GM21381 (cell line): ENCODE data around the gene KIAA1328.
"Not testable (repeated sequence)": the region's sequence is repeated elsewhere in the genome, so short reads cannot be mapped to it uniquely, and the experiment has no call there.

Experiments used
- ATAC-seq: cut with Tn5 transposase; IDR thresholded peaks from one replicate; pipeline ENCODE4 v1.9.1; 2021; ENCODE audit warnings: mild to moderate bottlenecking, moderate library complexity; ENCODE audit not compliant: unreplicated experiment

The KIAA1328 gene

DNA sequence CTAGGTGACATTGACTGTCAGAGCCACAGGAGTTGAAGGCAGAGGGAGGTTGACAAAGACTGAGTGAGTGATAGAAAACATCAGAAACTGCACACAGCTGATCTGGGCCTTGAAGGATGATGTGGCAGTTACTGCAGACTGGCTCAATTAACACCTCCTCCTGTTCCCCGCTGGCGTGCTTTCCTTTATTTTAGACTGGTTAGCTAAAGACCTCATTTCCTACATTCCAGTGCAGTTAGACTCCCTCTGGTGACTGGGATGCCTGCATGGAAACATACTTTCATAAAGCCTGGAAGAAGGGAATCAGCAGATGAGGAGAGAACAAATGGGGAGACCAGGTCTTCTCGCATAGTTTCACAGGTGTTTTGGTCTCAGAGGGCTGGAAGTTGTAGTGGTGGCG lies 7.2 kb upstream of the KIAA1328 start:
- no peak for ATAC-seq

DNA sequence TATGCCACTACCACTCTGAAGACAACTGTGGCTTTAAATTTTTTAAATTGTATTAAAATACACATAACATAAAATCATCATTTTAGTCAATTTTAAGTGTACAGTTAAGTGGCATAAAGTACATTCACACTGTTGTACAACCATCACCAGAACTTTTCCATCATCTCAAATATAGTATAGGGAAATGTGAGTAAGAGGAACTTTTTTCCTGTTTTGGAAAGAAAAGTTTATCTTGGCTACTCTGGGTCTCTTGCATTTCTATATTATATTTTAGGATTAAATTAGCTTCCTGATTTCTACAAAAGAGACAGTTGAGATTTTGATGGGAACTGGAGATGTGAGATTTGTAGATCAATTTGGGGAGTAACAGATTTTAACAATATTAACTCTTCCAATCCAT lies 3.4 kb upstream of the KIAA1328 start:
- no peak for ATAC-seq

DNA sequence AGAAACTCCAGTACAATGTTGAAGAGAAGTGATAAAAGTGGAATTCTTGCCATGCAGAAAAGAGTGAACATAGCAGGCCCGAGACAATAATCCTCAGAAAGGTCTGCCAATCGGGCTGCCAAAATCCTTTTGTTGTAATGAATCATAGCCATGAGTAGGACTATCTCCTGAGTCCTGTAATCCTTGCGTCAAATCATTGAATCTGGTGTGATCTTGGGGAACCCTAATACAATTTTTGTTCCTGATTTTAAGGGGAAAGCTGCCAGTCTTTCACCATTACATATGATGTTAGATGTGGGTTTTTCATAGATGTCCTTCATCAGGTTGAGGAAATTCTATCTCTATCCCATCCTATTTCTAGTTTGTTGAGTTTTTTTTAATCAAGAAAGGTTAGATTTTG lies 2.4 kb upstream of the KIAA1328 start:
- no peak for ATAC-seq

DNA sequence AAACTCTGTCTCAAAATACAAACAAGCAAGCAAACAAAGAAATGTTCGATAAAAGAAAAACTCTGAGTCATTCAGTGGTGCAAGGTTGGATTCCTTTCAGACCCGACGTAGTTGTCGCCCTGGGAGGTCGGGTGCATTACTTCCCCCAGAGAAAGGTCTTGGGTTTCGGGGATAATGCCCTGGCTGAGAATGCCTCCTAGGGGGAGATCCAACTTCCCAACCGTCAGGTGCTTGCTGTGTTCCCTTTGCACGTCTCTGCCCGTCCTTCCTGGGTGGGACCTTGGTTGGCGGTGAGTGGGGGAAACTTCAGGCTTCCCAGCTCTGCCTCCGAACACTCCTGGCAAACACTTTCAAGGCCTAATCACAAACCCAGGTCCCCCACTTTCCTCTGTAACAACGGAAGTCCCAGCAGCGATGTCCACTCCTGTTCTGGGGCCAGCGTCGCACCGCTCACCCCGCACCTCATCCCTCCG lies 734 bp upstream of the KIAA1328 start:
- no peak for ATAC-seq

DNA sequence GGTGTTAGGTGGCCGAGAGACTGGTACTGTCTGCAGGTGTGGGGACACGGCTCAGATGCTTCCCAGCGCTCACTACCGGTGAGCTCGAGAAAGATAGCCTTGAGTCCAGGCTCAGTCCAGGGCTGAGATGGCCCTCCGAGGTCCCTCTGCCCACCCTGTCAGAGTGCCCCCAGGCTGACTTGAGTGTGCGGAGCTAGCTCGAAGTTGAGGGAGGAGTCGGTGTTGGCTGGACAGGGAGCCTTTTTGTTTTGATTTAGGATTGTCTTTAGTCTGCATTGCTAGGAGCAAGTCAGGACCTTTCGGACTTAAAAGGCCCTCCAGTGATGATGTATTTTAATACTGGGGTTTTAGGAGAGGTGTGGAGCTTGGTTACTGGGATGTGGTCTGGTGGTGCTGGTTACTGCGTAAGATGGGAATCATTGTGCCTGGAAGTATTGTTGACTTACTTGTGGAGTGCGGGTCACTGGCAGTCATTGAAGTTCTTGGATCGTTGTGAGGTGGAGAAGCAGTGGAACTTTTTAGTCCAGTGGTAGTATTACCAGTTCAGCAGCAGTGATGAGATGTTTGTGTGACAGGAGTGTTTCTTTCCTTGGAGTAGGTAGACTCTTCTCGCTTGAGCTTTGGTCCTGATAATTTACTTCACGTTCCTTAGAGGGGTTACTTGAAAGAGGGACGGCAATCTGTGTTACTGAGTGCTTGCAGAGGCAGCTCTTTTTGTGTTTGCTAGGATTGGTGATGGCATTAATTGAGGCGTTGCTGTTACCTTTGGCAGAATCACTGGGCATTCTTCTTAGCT lies 633 bp downstream of the KIAA1328 start:
- no peak for ATAC-seq

DNA sequence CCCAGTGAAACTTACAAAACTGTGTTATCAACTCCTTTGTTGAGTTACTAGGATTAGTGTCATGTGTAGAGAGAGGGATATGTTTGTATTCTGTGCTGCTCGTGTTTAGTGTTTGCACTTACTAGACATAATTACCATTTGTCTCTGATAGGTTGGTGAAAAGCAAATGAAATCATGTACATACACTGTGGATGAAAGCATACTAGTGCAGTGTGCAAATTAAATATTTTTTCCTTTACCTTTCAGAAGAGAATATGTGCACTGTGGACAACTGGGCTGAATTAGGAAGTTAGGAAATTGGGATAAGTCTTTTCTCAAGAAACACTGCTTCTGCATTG lies 1.2 kb downstream of the KIAA1328 start:
- ATAC-seq, result no peak

DNA sequence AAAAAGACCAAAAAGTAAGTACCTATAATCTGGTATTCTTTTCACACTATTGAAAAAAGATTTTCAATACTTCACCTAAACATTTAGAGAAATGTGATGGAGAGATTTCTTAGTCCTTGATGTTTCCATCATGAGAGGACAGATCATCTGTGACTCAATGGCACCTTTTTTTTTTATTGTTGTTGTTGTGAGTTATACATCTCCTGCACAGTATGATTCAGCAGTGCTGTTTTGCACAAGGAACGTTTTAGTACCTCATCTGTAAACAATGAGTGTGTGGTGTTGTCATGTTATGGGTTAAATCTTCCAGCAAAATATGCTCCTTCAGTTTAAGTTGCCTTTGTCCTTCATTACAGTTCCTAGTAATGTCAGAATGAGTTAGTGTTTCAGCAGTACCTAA lies 2.2 kb downstream of the KIAA1328 start:
- ATAC-seq, result no peak

DNA sequence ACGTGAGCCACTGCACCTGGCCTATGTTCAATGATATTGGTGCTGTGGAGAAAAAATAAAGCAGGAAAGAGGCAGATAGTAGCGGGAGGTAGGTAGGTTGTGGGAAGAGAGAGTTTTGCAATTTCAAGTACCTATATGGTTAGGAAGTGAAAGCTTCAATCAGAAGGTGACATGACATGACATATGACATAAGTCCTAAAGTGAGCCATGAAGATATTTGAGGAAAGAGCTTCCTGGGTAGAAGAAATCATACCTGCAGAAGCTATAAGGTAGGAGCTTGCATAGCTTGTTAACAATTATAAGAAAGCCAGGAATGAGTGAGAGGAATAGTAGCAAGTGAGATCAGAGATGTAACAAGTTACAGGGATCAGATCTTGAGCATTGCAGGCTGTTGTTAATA lies 4.2 kb downstream of the KIAA1328 start:
- ATAC-seq, result no peak

DNA sequence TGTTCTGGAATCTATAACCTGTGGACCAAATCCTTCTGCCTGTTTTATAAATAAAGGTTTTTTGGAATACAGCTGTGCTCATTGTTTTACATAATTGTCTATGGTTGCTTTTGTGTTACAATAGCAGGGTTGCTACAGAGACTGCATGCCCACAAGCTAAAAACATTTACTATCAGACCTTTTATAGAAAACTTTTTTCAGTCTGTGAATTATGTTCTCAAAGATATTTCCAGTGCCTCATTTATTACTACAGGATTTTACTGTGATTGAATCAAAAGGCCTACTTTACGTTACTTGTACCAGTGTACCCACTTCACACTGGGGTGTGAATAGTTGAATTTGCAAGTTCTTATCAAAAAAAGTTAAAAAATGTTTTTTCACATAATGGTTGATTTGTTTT lies 7.0 kb downstream of the KIAA1328 start:
- no peak for ATAC-seq

DNA sequence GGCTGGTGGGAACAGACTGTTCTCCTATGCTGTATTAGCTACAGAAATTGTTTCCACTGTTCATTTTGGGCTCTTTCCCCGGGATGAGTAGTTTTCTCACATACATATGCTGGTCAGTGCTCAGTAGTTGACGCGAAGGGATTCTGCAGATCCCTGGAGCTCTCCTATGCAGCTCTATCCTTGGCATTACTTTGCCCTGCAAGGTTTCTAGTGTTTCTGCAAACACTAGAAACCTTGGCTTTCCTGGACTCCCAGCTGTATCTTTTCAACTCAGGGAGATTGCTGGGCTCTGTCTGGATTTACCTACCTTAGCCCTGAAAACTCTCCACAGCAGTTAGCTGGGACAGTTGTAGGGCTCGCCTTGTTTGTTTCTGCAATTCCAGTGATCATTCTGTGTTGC lies 10.9 kb downstream of the KIAA1328 start:
- ATAC-seq, result no peak

DNA sequence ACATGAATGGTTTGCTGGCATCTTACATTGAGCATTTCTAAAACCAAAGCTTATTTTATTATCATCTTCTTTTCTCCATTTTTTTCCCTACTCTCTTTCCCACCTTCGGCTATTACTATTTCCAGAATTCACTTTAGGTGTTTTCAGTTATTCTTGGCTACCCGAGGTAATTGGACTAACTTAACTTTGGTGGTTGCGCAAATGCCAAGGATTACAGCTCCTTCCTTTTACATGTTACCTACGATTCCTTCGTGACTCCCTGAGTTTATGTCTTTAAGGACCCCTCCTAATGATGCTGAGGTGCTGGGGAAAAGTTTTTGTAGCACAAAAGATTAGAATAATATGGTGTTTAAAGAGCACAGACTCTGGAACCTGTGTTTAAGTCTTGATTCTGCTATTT lies 14.3 kb downstream of the KIAA1328 start:
- no peak for ATAC-seq

DNA sequence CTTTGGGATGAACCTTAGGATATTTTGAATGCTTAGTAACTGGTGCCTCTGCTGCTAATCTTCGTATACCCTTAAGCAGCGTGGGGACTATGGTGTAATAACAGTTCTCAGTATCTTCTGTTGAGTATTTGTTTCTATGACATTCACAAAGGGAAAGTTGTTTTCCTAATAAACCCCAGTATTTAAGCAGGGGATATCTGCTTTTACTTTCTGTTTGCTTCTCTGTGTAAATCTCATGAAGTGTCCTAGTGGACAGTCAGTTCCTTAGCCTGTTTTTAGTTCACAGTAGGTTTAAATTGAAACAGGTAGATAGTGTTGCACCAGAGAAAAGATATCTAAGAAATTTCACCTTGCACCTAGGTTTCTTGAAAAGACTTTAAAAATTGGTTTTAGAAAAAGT lies 14.9 kb downstream of the KIAA1328 start:
- ATAC-seq, result no peak

DNA sequence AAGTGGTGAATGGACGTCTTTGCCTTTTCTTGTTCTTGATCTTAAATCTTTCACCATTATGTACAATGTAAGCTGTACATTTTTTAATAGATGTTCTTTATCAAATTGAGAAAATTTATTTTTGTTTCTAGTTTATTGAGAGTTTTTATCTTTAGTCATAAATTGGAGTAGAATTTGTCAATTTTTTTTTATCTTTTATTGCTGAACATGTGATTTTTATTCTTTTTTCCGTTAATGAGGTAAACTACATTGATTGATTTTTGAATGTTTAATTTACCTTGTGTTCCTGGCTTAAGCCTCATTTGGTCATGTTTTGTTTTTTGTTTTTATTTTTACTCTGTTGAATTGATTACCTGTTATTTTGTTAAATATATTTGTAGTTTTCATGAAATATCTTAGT lies 19.7 kb downstream of the KIAA1328 start:
- ATAC-seq, result no peak

DNA sequence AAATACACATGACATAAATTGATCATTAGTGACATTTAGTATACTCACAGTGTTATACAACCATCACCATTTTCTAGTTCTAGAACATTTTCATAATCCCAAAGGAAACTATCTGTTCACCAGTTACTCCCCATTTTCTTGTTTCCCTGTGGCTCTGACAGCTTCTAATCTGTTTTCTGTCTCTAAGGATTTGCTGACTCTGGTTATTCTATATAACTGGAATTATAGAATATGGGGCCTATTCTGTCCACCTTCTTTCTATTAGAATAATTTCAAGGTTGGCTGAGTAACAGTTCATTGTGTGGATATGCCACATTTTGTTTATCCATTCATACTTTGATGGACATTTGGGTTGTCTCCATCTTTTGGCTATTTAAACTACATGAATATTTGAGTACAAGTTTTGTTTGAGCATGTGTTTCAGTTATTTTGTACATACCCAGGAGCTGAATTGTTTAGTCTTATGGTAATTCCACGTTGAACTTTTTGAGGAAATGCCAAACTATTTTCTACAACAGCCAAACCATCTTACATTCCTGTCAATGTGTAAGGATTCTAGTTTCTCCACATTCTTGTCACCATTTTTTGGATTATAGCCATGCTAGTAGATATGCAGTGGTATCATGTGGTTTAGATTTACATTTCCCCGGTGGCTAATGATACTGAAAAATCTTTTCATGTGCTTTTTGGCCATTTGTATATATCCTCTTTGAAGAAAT lies 20.5 kb downstream of the KIAA1328 start:
- ATAC-seq, result no peak

DNA sequence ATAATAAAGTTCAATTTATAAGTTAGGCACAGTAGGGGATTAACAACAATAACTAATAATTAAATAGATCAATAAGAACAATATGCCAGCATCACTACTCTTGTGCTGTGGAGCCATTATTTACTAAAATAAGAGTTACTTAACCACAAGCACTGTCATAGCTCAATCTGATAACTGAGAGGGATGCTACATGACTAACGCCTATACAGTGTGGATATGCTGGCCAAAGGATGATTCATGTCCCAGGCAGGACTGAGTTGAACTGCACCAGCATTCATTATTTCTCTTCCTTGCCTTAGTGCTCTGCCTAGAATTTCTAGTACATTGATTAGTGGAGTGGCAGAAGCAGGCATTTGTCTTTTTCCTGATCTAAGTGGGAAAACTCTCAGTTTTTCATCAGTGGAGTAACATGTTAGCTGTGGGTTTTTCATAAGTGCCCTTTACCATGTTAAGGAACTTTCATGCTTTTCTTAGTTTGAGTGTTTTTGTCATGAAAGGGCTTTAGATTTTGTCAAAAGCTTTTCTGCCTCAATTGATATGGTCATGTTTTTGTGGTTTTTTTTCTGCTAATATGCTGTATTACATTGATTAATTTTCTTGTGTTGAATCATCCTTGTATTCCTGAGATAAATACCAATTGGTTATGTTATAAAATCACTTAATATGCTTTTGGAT lies 21.7 kb downstream of the KIAA1328 start:
- no peak for ATAC-seq

DNA sequence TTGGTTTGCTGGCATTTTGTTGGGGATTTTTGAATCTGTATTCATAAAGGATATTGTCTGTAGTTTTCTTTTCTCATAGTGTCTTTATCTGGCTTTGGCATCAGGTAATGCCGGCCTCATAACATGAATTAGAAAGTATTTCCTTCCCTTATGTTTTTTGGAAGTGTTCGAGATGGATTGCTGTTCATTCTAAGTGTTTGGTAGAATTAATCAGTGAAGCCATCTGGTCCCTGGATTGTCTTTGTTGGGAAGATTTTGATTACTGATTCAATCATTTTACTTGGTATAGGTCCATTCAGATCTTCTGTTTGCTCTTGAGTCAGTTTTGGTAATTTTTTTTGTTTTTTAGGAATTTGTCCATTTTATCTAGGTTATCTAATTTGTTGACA lies 22.3 kb downstream of the KIAA1328 start:
- no peak for ATAC-seq

DNA sequence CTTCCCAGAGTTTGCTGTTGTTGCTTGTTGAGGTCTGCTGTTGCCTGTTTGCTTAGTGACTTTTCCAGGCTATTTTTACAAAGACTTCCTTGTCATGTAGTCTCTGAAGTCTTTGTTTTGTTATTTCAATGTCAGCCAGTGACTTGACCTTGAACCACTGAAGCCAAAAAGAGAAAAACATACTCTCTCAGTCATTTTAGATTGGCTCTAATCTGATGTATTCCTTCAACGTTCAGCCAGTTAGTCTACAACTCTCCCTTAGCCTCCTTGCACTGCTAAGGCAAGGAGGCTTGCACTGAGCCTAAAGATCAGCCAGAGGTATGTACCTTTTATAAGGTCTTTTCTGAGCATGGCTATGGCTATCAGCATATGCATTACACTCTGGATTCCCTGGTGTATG lies 27.9 kb downstream of the KIAA1328 start:
- no peak for ATAC-seq

DNA sequence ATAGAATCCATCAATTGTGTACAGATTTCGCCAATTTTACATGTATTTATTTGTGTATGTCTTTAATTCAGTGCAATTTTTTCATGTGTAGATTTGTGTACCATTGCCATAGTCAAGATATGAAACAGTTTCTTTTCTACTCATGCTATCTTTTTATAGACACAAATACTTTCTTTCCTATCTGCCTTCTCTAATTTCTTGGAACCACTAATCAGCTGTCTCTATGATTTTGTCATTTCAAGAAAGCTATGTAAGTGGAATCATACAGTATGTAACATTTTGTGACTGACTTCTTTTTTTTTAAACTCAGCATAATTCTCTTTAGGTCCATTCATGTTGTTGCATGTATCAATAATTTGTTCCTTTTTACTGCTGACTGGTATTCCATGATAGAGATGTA lies 33.3 kb downstream of the KIAA1328 start:
- ATAC-seq, result no peak

DNA sequence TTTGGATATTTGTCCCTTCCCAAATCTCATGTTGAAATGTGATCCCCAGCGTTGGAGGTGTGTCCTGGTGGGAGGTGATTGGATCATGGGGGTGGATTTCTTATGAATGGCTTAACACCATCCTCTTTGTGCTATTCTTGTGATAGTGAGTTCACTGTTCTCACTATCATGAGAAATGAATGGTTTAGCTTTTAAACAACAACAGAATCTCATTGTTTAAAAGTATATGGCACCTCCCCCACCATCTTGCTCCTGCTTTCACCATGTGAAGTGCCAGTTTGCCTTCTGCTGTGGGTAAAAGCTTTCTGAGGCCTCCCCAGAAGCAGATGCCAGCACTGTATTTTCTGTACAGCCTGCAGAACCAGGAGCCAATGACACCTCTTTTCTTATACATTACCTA lies 38.1 kb downstream of the KIAA1328 start:
- no peak for ATAC-seq

DNA sequence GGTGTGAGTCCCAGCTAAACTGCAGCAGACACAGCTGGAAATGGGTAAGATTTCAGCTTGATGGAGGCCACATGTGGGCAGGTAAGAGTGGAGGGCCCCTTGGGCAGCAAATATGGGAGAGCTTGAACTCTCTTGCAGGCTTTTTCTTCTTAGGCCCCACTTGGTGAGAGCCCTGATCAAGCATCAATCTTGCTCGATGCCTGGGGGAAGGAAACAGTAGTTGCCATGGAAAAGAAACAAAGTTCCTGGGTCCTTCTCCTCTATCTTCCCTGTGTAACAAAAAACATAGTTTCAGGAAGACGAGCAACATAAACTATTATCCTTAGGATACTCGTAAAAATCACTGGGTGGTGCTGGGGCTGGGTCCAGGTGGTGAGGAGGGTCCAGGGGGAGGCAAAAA lies 42.9 kb downstream of the KIAA1328 start:
- no peak for ATAC-seq

DNA sequence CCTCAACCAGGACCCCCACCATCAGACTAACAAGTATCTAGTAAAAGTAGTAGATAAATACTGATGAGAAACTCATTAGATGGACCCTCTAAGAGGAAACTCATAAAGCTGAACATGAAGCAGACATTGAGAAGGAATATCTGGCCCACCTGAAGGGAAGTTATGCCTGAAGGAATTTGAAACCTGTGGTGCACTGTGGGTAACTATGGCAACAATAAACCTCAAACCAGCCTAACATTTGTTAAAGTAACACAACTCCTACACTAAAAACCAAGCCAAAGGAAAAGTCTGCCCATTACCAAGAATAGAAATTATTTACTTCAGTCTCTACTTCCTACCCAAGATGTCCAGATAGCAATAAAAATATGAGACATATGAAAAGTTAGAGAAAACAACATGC lies 43.4 kb downstream of the KIAA1328 start:
- no peak for ATAC-seq

DNA sequence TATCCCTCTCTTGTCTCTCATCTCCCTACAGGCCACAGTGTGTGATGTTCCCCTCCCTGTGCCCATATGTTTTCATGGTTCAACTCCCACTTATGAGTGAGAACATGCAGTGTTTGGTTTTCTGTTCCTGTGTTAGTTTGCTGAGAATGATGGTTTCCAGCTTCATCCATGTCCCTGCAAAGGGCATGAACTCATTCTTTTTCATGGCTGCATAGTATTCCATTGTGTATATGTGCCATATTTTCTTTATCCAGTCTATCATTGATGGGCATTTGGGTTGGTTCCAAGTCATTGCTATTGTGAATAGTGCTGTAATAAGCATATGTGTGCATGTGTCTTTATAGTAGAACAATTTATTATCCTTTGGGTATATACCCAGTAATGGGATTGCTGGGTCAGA lies 44.9 kb downstream of the KIAA1328 start:
- not testable (repeated sequence) for ATAC-seq
